HUDEP-2 (cell line): ENCODE results near the gene C22orf39.

ENCODE experiments used
- DNase-seq, 76 experiments: peaks; one replicate each; lab custom pipeline; 2025; ENCODE audit not compliant: unreplicated experiment in 76 of 76; lab: John Stamatoyannopoulos, UW

C22orf39 gene

GRCh38 chr22:19405652-19406051 lies 41.9 kb downstream of the C22orf39 start:
- no peak for DNase-seq

- no peak for DNase-seq
Observed at GRCh38 chr22:19405133-19405532, 42.4 kb downstream of the C22orf39 start.

- DNase-seq: no peak
Observed at GRCh38 chr22:19404676-19405075, 42.8 kb downstream of the C22orf39 start.

- no peak for DNase-seq
Observed at GRCh38 chr22:19402642-19403191, 44.8 kb downstream of the C22orf39 start.

GRCh38 chr22:19401483-19401882 lies 46.0 kb downstream of the C22orf39 start:
- DNase-seq: no peak

- no peak for DNase-seq
Observed at GRCh38 chr22:19400881-19401280, 46.6 kb downstream of the C22orf39 start.

GRCh38 chr22:19398652-19399051 lies 48.9 kb downstream of the C22orf39 start:
- peak in 7 of 76 experiments; percentile 3 to 51 (median 36) for DNase-seq

GRCh38 chr22:19398206-19398605 lies 49.3 kb downstream of the C22orf39 start:
- DNase-seq: peak in 75 of 76 experiments; percentile 38 to 93 (median 81)

- peak in 13 of 76 experiments; percentile 16 to 63 (median 45) for DNase-seq
Observed at GRCh38 chr22:19397734-19398104, 49.8 kb downstream of the C22orf39 start.

- DNase-seq: peak in 75 of 76 experiments; percentile 19 to 96 (median 85)
Observed at GRCh38 chr22:19396934-19397733, 50.4 kb downstream of the C22orf39 start.

- no peak for DNase-seq
Observed at GRCh38 chr22:19396561-19396933, 51.0 kb downstream of the C22orf39 start.

- no peak for DNase-seq
Observed at GRCh38 chr22:19395276-19395675, 52.2 kb downstream of the C22orf39 start.

GRCh38 chr22:19394274-19395050 lies 53.0 kb downstream of the C22orf39 start:
- no peak for DNase-seq

- no peak for DNase-seq
Observed at GRCh38 chr22:19393704-19394103, 53.8 kb downstream of the C22orf39 start.
